ENCODE results near the gene HS3ST3A1. TPM values are rescaled to one million over a fixed set of nuclear protein-coding genes. Genes with fewer than 3 reads are reported as not detected.

Gene HS3ST3A1
- total and polyA plus RNA-seq, 4 experiments from 2014 or later: 1.8 to 4.4 (median 3.1) TPM

DNA sequence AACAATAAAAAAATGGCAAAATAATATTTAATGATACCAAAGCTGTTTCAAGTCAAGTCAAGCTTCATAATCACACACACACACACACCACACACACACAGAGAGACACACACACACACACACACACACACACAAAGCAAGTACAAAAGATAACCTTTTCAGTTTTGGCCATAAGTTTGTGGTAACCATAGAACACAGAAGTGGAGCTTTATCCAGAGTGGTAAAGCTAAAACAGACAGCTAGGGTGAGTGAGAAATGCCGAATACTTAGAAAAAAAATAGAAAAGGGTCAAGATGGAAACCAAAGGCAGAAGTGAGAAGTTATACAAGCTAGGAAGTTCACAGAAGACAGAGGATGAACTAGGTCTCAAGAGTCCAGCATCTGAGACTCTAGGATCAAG lies 79.0 kb downstream of the HS3ST3A1 start:
- H3K4me1 Mint-ChIP-seq: no peaks in the 10 kb centered on the region
- Histone ChIP-seq H3K4me3 (ENCODE audit: low read length in 2 of 2) (no peak overlapping the region), H3K9me3 (ENCODE audit: control insufficient read depth in 1 of 2, low read length in 2 of 2) (no peaks in the 10 kb centered on the region), H3K27ac (ENCODE audit: low read depth, low read length) (no peak overlapping the region), H3K4me1 (ENCODE audit: insufficient read depth, low read length) (no peaks in the 10 kb centered on the region), H3K27me3 (ENCODE audit: insufficient read depth, low read length) (no peaks in the 10 kb centered on the region), H3K36me3 (ENCODE audit: insufficient read depth, low read length) (no peaks in the 10 kb centered on the region)
- DNase-seq: no peak
- H3K36me3 Mint-ChIP-seq: no peaks in the 10 kb centered on the region
- no peak overlapping the region for H3K4me3 Mint-ChIP-seq
- no peak overlapping the region for H3K27ac Mint-ChIP-seq
- intact Hi-C loops (cut with micrococcal nuclease): no loop called here
- POLR2A ChIA-PET (ENCODE audit: partially characterized antibody): no interaction called here
- peaks cover 7 to 10% of the 10 kb centered on the region in 2 donors for H3K27me3 Mint-ChIP-seq
- CTCF ChIA-PET (ENCODE audit: partially characterized antibody): no interaction called here
- no peaks in the 10 kb centered on the region for H3K9me3 Mint-ChIP-seq

DNA sequence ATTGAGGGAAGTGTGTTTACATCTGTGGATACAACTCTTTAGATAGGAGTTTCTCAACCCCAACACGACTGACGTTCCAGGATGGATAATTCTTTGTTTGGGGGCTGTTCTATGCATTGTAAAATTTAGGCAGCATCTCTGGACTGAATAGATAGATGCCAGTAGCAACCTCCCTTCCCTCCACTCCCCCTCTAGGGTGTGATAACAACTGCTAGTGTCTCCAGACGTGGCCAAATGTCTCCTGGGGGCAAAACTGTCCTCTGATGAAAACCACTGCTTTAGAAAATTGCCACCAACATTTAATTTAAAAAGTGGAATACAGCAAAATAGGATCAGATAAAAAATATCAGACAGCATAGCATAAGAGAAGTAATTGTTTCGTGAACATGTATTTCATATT lies 79.9 kb downstream of the HS3ST3A1 start:
- no peaks in the 10 kb centered on the region for H3K27me3 ChIP-seq (ENCODE audit: insufficient read depth, low read length)
- DNase-seq: no peak
- intact Hi-C loops (cut with micrococcal nuclease): no loop called here
- Mint-ChIP-seq H3K4me3 (no peak overlapping the region), H3K27ac (no peak overlapping the region), H3K4me1 (no peaks in the 10 kb centered on the region), H3K36me3 (no peaks in the 10 kb centered on the region), H3K27me3 (peaks cover 3 to 6% of the 10 kb centered on the region in 2 donors), H3K9me3 (no peaks in the 10 kb centered on the region)
- no peaks in the 10 kb centered on the region for H3K36me3 ChIP-seq (ENCODE audit: insufficient read depth, low read length)
- H3K27ac ChIP-seq (ENCODE audit: low read depth, low read length): no peak overlapping the region
- H3K4me1 ChIP-seq (ENCODE audit: insufficient read depth, low read length): no peaks in the 10 kb centered on the region
- no peak overlapping the region for H3K4me3 ChIP-seq (ENCODE audit: low read length in 2 of 2)
- ChIA-PET CTCF (ENCODE audit: partially characterized antibody) (no interaction called here), POLR2A (ENCODE audit: partially characterized antibody) (no interaction called here)
- H3K9me3 ChIP-seq (ENCODE audit: control insufficient read depth in 1 of 2, low read length in 2 of 2): no peaks in the 10 kb centered on the region

DNA sequence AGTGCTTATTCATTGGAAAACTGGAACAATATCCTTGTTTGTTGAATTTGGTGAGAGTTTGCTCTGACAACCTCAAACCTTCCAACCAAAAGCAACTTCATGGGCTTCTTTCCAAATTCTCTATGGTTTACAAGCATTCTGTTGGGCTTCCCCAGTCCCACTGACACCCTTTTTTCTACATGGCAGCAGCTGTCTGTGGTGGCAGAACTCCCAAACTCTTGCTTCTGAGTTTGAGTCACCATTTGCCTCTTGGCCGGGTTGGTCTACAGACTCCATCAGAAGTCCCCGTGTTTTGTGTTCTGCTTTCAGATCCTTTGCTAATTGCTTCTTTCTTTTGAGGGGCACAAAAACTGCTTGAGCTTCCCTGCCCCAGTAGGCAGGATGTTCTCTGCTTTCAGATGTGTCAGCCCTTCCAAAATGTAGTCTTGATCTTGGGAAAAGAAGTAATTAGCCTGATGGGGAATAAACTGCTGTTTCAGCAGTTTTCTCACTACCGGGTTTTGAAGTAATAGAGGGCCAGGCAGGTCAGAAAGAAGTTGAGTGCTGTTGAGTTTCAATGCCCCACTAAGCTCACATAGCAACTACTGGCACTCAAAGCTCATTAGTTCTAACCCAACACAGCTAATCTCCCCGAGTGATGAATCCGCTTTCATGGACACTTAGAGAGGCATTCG lies 80.7 kb downstream of the HS3ST3A1 start:
- Histone ChIP-seq H3K27me3 (ENCODE audit: insufficient read depth, low read length) (no peaks in the 10 kb centered on the region), H3K9me3 (ENCODE audit: control insufficient read depth in 1 of 2, low read length in 2 of 2) (no peaks in the 10 kb centered on the region), H3K4me3 (ENCODE audit: low read length in 2 of 2) (no peak overlapping the region), H3K27ac (ENCODE audit: low read depth, low read length) (no peak overlapping the region), H3K4me1 (ENCODE audit: insufficient read depth, low read length) (no peaks in the 10 kb centered on the region), H3K36me3 (ENCODE audit: insufficient read depth, low read length) (no peaks in the 10 kb centered on the region)
- H3K4me3 Mint-ChIP-seq: no peak overlapping the region
- H3K9me3 Mint-ChIP-seq: no peaks in the 10 kb centered on the region
- H3K27me3 Mint-ChIP-seq: peaks cover 3 to 6% of the 10 kb centered on the region in 2 donors
- no peaks in the 10 kb centered on the region for H3K4me1 Mint-ChIP-seq
- no peak overlapping the region for H3K27ac Mint-ChIP-seq
- ChIA-PET POLR2A (ENCODE audit: partially characterized antibody) (no interaction called here), CTCF (ENCODE audit: partially characterized antibody) (no interaction called here)
- intact Hi-C loops (cut with micrococcal nuclease): no loop called here
- no peak for DNase-seq
- no peaks in the 10 kb centered on the region for H3K36me3 Mint-ChIP-seq

DNA sequence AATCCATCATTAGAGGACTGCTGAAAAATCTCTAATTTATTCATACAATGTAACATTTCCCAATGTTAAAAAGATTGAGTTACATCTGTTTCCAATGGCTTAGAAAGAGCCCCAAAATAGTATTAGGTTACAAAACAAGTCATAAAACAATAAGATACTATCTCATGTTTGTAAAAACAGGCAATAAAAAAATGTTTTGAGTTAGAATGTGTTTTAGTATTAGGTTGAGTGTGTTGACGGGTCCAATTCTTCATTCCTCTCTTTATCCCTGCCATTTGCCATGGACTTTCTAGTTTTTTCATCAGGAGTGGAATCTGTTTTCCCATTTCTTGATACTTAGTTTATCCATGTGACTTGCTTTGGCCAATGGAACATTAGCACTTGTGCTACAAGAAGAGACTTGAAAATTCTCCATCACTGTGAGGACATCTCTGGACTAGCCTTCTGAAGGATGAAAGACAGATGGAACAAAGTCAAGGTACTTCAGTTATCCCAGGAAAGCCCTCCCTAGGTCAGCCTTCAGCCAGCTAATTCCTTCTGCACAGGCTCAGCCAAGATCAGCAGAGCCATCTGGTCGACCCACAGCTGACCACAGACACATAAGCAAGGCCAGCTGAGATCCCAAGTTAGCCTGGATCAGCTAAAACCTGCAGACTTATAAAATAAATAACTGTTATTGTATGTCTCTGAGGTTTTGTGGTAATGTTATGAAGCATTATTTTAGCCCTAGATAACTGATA lies 83.3 kb downstream of the HS3ST3A1 start:
- intact Hi-C loops (cut with micrococcal nuclease): no loop called here

DNA sequence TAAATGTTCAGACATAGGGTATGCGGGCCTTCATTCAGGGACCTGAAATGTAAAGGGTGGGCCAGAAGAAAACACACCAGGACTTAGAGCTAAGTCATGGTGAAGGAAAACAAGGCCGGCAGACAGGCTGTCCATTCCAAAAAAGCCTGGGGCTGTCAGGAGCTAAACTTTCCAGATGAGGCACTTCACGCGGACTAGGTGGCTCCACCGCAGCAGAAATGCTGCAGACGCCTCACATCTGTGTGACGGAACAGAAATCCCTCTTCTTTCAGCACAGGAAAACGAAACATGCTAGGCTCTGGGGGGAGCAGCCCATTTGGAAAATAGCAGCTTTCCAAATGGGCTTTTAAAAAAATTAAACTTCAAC lies 88.7 kb downstream of the HS3ST3A1 start:
- DNase-seq: no peak
- Histone ChIP-seq H3K4me3 (ENCODE audit: low read length in 2 of 2) (no peak overlapping the region), H3K27ac (ENCODE audit: low read depth, low read length) (no peak overlapping the region), H3K4me1 (ENCODE audit: insufficient read depth, low read length) (no peaks in the 10 kb centered on the region), H3K36me3 (ENCODE audit: insufficient read depth, low read length) (no peaks in the 10 kb centered on the region), H3K27me3 (ENCODE audit: insufficient read depth, low read length) (no peaks in the 10 kb centered on the region), H3K9me3 (ENCODE audit: control insufficient read depth in 1 of 2, low read length in 2 of 2) (no peaks in the 10 kb centered on the region)
- H3K9me3 Mint-ChIP-seq: no peaks in the 10 kb centered on the region
- H3K27ac Mint-ChIP-seq: no peak overlapping the region
- peaks cover 1 to 14% (median 6%) of the 10 kb centered on the region in 4 donors for H3K4me1 Mint-ChIP-seq
- CTCF ChIA-PET (ENCODE audit: partially characterized antibody): no interaction called here
- POLR2A ChIA-PET (ENCODE audit: partially characterized antibody): no interaction called here
- H3K4me3 Mint-ChIP-seq: no peak overlapping the region
- peaks cover 4 to 6% of the 10 kb centered on the region in 2 donors for H3K27me3 Mint-ChIP-seq
- H3K36me3 Mint-ChIP-seq: no peaks in the 10 kb centered on the region
- intact Hi-C loops (cut with micrococcal nuclease): no loop called here

More for the DNA sequence above, 83.3 kb downstream of the HS3ST3A1 start:
- Histone ChIP-seq H3K4me1 (ENCODE audit: insufficient read depth, low read length) (no peaks in the 10 kb centered on the region), H3K27me3 (ENCODE audit: insufficient read depth, low read length) (no peaks in the 10 kb centered on the region), H3K36me3 (ENCODE audit: insufficient read depth, low read length) (no peaks in the 10 kb centered on the region), H3K9me3 (ENCODE audit: control insufficient read depth in 1 of 2, low read length in 2 of 2) (no peaks in the 10 kb centered on the region), H3K27ac (ENCODE audit: low read depth, low read length) (no peak overlapping the region), H3K4me3 (ENCODE audit: low read length in 2 of 2) (no peak overlapping the region)
- Mint-ChIP-seq H3K27ac (no peak overlapping the region), H3K4me1 (no peaks in the 10 kb centered on the region), H3K36me3 (no peaks in the 10 kb centered on the region), H3K9me3 (no peaks in the 10 kb centered on the region), H3K4me3 (no peak overlapping the region), H3K27me3 (peaks cover 6% of the 10 kb centered on the region in 2 donors)
- CTCF ChIA-PET (ENCODE audit: partially characterized antibody): no interaction called here
- POLR2A ChIA-PET (ENCODE audit: partially characterized antibody): no interaction called here
- no peak for DNase-seq

DNA sequence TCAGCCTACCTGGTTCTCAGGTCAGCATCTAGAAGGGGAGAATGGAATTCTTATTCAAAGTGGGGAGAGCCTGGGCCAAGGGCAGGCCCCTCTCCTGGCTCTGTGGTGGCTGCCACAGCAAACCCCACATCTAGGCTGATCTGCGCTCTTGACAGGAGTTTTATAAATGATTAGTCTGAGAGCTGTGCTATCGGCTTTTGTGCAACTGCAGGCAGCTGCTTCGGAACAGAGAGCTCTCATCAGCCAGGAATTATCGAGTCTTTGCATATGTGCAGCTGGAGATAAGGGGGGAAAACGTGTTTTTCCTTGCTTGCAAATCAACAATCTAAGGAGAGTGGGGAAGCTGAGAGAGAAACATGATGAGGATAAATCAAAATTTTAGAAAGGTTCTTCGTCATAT lies 91.7 kb downstream of the HS3ST3A1 start:
- Histone ChIP-seq H3K27ac (ENCODE audit: low read depth, low read length) (no peak overlapping the region), H3K4me3 (ENCODE audit: low read length in 2 of 2) (no peak overlapping the region), H3K9me3 (ENCODE audit: control insufficient read depth in 1 of 2, low read length in 2 of 2) (no peaks in the 10 kb centered on the region), H3K36me3 (ENCODE audit: insufficient read depth, low read length) (no peaks in the 10 kb centered on the region), H3K27me3 (ENCODE audit: insufficient read depth, low read length) (no peaks in the 10 kb centered on the region), H3K4me1 (ENCODE audit: insufficient read depth, low read length) (no peaks in the 10 kb centered on the region)
- no peak overlapping the region for H3K27ac Mint-ChIP-seq
- DNase-seq: no peak
- H3K4me3 Mint-ChIP-seq: peak overlapping the region in 2 of 8 donors; percentile 3 to 34
- H3K9me3 Mint-ChIP-seq: no peaks in the 10 kb centered on the region
- intact Hi-C loops (cut with micrococcal nuclease): no loop called here
- no peaks in the 10 kb centered on the region for H3K36me3 Mint-ChIP-seq
- CTCF ChIA-PET (ENCODE audit: partially characterized antibody): interaction anchor here (0.6 kb wide), 1 partner anchor 16 kb away, joined by 3 read pairs; no protein-coding TSS in a partner anchor
- peaks cover 4 to 6% of the 10 kb centered on the region in 2 donors for H3K27me3 Mint-ChIP-seq
- peaks cover 1 to 14% (median 6%) of the 10 kb centered on the region in 4 donors for H3K4me1 Mint-ChIP-seq
- POLR2A ChIA-PET (ENCODE audit: partially characterized antibody): no interaction called here

DNA sequence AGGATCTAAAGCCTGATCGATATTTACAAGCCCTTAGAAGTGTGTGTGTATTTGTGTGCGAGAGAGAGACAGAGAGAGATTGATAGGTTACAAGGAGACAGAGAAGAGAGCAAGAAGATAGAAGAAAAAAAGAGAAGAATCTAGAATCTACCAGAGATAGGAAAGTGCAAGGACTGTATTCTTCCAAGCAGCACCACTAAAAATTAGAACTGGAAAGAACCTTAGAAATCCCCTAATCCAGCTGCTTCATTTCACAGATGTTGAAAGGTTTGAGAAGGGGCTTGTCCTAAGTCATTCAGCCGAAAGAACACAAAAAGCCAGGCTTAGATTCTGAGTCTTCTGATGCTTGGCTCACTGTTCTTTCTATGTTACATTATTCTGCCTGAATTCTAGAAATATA lies 92.2 kb downstream of the HS3ST3A1 start:
- CTCF ChIA-PET (ENCODE audit: partially characterized antibody): no interaction called here
- intact Hi-C loops (cut with micrococcal nuclease): no loop called here
- H3K27me3 Mint-ChIP-seq: peaks cover 4 to 6% of the 10 kb centered on the region in 2 donors
- H3K27ac Mint-ChIP-seq: peak overlapping the region in 1 of 7 donors; percentile 29
- Histone ChIP-seq H3K27ac (ENCODE audit: low read depth, low read length) (no peak overlapping the region), H3K4me3 (ENCODE audit: low read length in 2 of 2) (no peak overlapping the region), H3K27me3 (ENCODE audit: insufficient read depth, low read length) (no peaks in the 10 kb centered on the region), H3K36me3 (ENCODE audit: insufficient read depth, low read length) (no peaks in the 10 kb centered on the region), H3K9me3 (ENCODE audit: control insufficient read depth in 1 of 2, low read length in 2 of 2) (no peaks in the 10 kb centered on the region), H3K4me1 (ENCODE audit: insufficient read depth, low read length) (no peaks in the 10 kb centered on the region)
- H3K9me3 Mint-ChIP-seq: no peaks in the 10 kb centered on the region
- H3K4me3 Mint-ChIP-seq: peak overlapping the region in 1 of 8 donors; percentile 18
- POLR2A ChIA-PET (ENCODE audit: partially characterized antibody): no interaction called here
- peaks cover 1 to 14% (median 6%) of the 10 kb centered on the region in 4 donors for H3K4me1 Mint-ChIP-seq
- H3K36me3 Mint-ChIP-seq: no peaks in the 10 kb centered on the region
- no peak for DNase-seq

All from CD4-positive, alpha-beta memory T cell (primary cell).